ENCODE data around the gene DNAH2.
"Not testable (repeated sequence)": the region's sequence is repeated elsewhere in the genome, so short reads cannot be mapped to it uniquely, and the experiment has no call there.

Gene DNAH2

GRCh38 chr17:7857713-7858521 lies 140.4 kb downstream of the DNAH2 start, which contains the start of gene CYB5D1:
Gene CYB5D1, plus strand, starts transcription at chr17:7858003. Its CDS starts 132 bp downstream, at chr17:7858135.
- DNase-seq (ENCODE audit: low read depth), result peak; percentile 94
- TF ChIP-seq, protein P1, sequence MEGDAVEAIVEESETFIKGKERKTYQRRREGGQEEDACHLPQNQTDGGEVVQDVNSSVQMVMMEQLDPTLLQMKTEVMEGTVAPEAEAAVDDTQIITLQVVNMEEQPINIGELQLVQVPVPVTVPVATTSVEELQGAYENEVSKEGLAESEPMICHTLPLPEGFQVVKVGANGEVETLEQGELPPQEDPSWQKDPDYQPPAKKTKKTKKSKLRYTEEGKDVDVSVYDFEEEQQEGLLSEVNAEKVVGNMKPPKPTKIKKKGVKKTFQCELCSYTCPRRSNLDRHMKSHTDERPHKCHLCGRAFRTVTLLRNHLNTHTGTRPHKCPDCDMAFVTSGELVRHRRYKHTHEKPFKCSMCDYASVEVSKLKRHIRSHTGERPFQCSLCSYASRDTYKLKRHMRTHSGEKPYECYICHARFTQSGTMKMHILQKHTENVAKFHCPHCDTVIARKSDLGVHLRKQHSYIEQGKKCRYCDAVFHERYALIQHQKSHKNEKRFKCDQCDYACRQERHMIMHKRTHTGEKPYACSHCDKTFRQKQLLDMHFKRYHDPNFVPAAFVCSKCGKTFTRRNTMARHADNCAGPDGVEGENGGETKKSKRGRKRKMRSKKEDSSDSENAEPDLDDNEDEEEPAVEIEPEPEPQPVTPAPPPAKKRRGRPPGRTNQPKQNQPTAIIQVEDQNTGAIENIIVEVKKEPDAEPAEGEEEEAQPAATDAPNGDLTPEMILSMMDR (IDR thresholded peaks at IDR 0.05; ENCODE audit: low read length, missing control alignments), result no peak
- peak within 1 kb of the TSS; percentile 81 for H3K4me3 ChIP-seq (replicated peaks; ENCODE audit: low read depth, low read length)

GRCh38 chr17:7858522-7858810 lies 140.9 kb downstream of the DNAH2 start:
- DNase-seq (ENCODE audit: low read depth), result peak; percentile 50
- peak overlapping the region; percentile 81 for H3K4me3 ChIP-seq (replicated peaks; ENCODE audit: low read depth, low read length)
- TF ChIP-seq, protein P1 (IDR thresholded peaks at IDR 0.05; ENCODE audit: low read length, missing control alignments), result peak; percentile 44

DNA sequence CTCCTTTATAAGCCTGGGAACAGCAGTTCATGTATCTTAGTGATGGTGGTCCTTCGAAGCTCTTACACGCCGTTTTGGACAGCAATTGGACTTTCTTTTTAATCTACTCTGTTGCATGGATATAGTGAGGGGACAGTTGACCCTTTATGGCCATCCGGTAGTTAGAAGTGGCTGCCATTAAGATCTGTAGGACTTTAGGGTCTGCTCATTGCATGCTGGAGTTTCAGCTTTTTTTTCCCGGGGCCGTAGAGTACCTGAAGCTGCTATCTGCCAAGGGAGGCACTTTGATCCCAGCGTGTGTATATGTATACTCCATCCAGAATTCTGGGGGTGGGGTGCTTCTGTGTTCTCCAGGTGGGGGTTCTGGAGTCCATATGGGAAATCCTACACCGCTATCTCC lies 141.5 kb downstream of the DNAH2 start:
- peak overlapping the region; percentile 81 for H3K4me3 ChIP-seq (replicated peaks; ENCODE audit: low read depth, low read length)
- TF ChIP-seq, protein P1 (IDR thresholded peaks at IDR 0.05; ENCODE audit: low read length, missing control alignments), result no peak

DNA sequence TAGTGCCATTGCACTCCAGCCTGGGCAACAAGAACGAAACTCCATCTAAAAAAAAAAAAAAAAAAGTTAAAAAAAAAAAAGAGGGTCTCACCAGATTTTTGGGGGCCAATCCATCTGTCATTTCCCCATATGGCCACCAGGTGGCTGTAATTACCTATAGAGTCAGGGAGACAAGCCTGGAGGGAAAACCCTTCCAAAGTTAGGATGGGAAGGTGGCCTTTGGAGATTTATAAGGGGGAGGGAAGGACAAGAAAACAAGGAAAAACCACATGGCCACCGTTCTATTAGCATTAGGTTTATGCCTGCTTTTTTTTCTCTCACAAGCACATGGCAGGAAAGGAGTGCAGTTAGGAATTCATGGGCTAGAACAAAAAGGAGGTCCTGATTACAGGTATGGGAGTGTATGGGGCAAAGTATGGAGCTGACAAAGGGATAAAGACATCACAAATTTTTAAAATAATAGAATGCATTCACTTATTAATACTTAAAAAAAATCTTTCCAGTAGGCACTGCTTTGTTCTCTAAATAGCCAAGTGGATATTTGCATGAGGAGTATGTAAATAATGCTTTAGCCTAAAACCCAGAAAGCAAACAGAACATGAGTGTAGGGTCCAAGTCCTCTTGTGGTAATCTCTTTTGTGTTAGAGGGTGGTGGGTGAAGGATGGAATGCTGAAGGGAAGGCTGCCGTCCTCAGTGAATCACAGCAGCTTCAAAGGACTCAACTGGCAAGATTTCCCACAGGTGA lies 145.3 kb downstream of the DNAH2 start:
- DNase-seq (ENCODE audit: low read depth), result peak; percentile 65

More for the DNA sequence above, 141.5 kb downstream of the DNAH2 start:
- DNase-seq (ENCODE audit: low read depth), result no peak

GRCh38 chr17:7864384-7864783 lies 146.8 kb downstream of the DNAH2 start:
- DNase-seq (ENCODE audit: low read depth), result not testable (repeated sequence)

More for the DNA sequence above, 145.3 kb downstream of the DNAH2 start:
- H3K4me3 ChIP-seq (replicated peaks; ENCODE audit: low read depth, low read length), result no peak overlapping the region
- TF ChIP-seq, protein P1 (IDR thresholded peaks at IDR 0.05; ENCODE audit: low read length, missing control alignments), result peak; percentile 70

GRCh38 chr17:7864995-7865650 lies 147.6 kb downstream of the DNAH2 start:
- no peak for DNase-seq (ENCODE audit: low read depth)
- no peak overlapping the region for H3K4me3 ChIP-seq (replicated peaks; ENCODE audit: low read depth, low read length)
- TF ChIP-seq, protein P1 (IDR thresholded peaks at IDR 0.05; ENCODE audit: low read length, missing control alignments), result no peak

More at GRCh38 chr17:7864384-7864783, 146.8 kb downstream of the DNAH2 start:
- H3K4me3 ChIP-seq (replicated peaks; ENCODE audit: low read depth, low read length), result not testable (repeated sequence)

GRCh38 chr17:7867881-7868329 lies 150.4 kb downstream of the DNAH2 start:
- DNase-seq (ENCODE audit: low read depth), result no peak
- TF ChIP-seq, protein P1 (IDR thresholded peaks at IDR 0.05; ENCODE audit: low read length, missing control alignments), result no peak
- no peak overlapping the region for H3K4me3 ChIP-seq (replicated peaks; ENCODE audit: low read depth, low read length)
